Suprapubic skin (tissue), 3 donors: ENCODE data around the gene PARD6B.

Experiments used
- POLR2A ChIP-seq, 2 donors: fragments of 450-650 bp; IDR thresholded peaks; one replicate each; pipeline ENCODE4 v1.6.1; 2017; ENCODE audit warnings: antibody characterized with exemption in 2 of 2, mild to moderate bottlenecking in 2 of 2, moderate library complexity in 2 of 2
- TF ChIP-seq, protein P1 (sequence below), 2 donors: fragments of 200-600 bp in 1 of 2; fragments of 450-650 bp in 1 of 2; sonication (generic) in 1 of 2; IDR thresholded peaks; one replicate each; pipeline ENCODE4 v1.5.1; 2016 to 2019; ENCODE audit warnings: antibody characterized with exemption in 2 of 2, mild to moderate bottlenecking in 1 of 2, moderate library complexity in 1 of 2

DNA sequence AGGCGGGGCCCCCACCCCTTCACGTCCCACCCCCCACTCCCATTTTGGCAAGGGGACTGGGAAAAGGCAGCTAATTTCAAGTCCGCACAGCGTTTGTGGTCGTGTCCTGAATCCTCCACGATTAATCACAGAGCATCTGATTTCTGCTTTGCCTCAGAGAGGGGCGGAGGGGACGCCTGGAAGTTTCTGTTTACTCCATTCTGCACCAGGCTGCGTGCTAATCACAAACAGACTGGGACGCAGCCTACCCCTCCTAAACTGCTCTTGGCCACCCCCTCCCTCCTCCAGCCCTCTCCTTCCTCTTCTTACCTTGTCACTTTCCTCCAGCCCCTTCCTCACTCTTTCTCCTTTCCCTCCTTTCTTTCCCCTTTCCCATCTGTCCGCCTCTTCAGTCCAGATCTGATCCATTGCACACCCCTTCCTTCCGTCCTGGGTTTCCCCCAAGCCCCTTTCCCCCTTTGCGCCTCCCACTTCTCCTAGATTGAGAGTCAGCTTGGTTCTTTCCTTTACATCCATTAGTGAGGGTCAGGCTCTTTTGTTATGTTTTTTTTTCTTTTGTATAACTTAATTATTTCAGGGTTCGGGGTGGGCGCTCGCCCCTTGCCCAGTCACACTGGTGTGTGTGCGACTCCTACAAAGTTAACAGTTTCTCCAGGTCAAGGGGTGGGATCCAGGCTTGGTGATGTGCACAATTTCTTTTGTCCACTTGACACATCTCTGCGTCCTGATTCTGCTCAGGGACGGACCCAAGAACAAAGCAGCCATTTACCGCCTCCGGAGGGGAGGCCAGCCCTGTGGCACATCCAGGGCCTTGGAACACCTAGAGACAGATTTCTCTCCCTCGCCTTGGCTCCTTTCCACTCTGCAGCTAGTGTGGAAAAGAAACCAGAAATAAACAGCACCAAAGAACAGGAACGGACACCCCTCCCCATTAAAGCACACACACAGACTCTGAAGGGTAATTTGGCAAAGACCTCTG, 39.5 kb upstream of the PARD6B start:
- TF ChIP-seq, protein P1, sequence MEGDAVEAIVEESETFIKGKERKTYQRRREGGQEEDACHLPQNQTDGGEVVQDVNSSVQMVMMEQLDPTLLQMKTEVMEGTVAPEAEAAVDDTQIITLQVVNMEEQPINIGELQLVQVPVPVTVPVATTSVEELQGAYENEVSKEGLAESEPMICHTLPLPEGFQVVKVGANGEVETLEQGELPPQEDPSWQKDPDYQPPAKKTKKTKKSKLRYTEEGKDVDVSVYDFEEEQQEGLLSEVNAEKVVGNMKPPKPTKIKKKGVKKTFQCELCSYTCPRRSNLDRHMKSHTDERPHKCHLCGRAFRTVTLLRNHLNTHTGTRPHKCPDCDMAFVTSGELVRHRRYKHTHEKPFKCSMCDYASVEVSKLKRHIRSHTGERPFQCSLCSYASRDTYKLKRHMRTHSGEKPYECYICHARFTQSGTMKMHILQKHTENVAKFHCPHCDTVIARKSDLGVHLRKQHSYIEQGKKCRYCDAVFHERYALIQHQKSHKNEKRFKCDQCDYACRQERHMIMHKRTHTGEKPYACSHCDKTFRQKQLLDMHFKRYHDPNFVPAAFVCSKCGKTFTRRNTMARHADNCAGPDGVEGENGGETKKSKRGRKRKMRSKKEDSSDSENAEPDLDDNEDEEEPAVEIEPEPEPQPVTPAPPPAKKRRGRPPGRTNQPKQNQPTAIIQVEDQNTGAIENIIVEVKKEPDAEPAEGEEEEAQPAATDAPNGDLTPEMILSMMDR (IDR thresholded peaks at IDR 0.05): no peak
- TF ChIP-seq POLR2A (IDR thresholded peaks at IDR 0.05): no peak
